Measurements from ENCODE around the gene ZNF839. TPM values are rescaled to one million over a fixed set of nuclear protein-coding genes. Genes with fewer than 3 reads are reported as not detected.

The ZNF839 gene
- total RNA-seq, 3 donors from 2014 or later, result 14.9 to 16.6 (median 15.5) TPM

GRCh38 chr14:102363182-102363943 lies 43.8 kb downstream of the ZNF839 start:
- ATAC-seq, result peak; percentile 5 to 7
- Mint-ChIP-seq H3K4me1 (ENCODE audit: low read depth) (peaks cover 36% of the 10 kb centered on the region), H3K4me3 (no peak overlapping the region), H3K9me3 (no peaks in the 10 kb centered on the region), H3K36me3 (ENCODE audit: insufficient read depth) (peaks cover 2% of the 10 kb centered on the region), H3K27me3 (ENCODE audit: low read depth) (no peaks in the 10 kb centered on the region)
- peak; percentile 18 for DNase-seq

- no peak for ATAC-seq
- Mint-ChIP-seq H3K4me3 (no peak overlapping the region), H3K9me3 (no peaks in the 10 kb centered on the region), H3K4me1 (ENCODE audit: low read depth) (peaks cover 28% of the 10 kb centered on the region), H3K27me3 (ENCODE audit: low read depth) (no peaks in the 10 kb centered on the region), H3K36me3 (ENCODE audit: insufficient read depth) (peaks cover 2% of the 10 kb centered on the region)
- DNase-seq, result no peak
Measured at GRCh38 chr14:102370305-102370809, 50.8 kb downstream of the ZNF839 start.

GRCh38 chr14:102371361-102371760 lies 51.8 kb downstream of the ZNF839 start:
- ATAC-seq, result no peak
- no peak for DNase-seq
- Mint-ChIP-seq H3K4me3 (no peak overlapping the region), H3K36me3 (ENCODE audit: insufficient read depth) (peaks cover 5% of the 10 kb centered on the region), H3K27me3 (ENCODE audit: low read depth) (no peaks in the 10 kb centered on the region), H3K4me1 (ENCODE audit: low read depth) (peaks cover 29% of the 10 kb centered on the region), H3K9me3 (no peaks in the 10 kb centered on the region)

GRCh38 chr14:102373110-102373509 lies 53.6 kb downstream of the ZNF839 start:
- H3K4me1 Mint-ChIP-seq (ENCODE audit: low read depth), result peaks cover 17% of the 10 kb centered on the region

GRCh38 chr14:102374264-102374663 lies 54.7 kb downstream of the ZNF839 start:
- ATAC-seq (no peak), DNase-seq (no peak)
- Mint-ChIP-seq H3K4me1 (ENCODE audit: low read depth) (peaks cover 13% of the 10 kb centered on the region), H3K4me3 (no peak overlapping the region), H3K36me3 (ENCODE audit: insufficient read depth) (peaks cover 23% of the 10 kb centered on the region), H3K9me3 (no peaks in the 10 kb centered on the region), H3K27me3 (ENCODE audit: low read depth) (no peaks in the 10 kb centered on the region)

More at GRCh38 chr14:102373110-102373509, 53.6 kb downstream of the ZNF839 start:
- DNase-seq, result no peak
- H3K36me3 Mint-ChIP-seq (ENCODE audit: insufficient read depth), result peaks cover 18% of the 10 kb centered on the region
- no peaks in the 10 kb centered on the region for H3K9me3 Mint-ChIP-seq
- no peak for ATAC-seq
- no peaks in the 10 kb centered on the region for H3K27me3 Mint-ChIP-seq (ENCODE audit: low read depth)
- H3K4me3 Mint-ChIP-seq, result no peak overlapping the region

- Mint-ChIP-seq H3K4me3 (no peak overlapping the region), H3K27me3 (ENCODE audit: low read depth) (no peaks in the 10 kb centered on the region), H3K4me1 (ENCODE audit: low read depth) (peaks cover 13% of the 10 kb centered on the region), H3K36me3 (ENCODE audit: insufficient read depth) (peaks cover 25% of the 10 kb centered on the region), H3K9me3 (no peaks in the 10 kb centered on the region)
- DNase-seq (no peak), ATAC-seq (peak; percentile 80 to 93)
Measured at GRCh38 chr14:102375119-102375518, 55.6 kb downstream of the ZNF839 start.

- Mint-ChIP-seq H3K4me1 (ENCODE audit: low read depth) (peaks cover 11% of the 10 kb centered on the region), H3K9me3 (no peaks in the 10 kb centered on the region), H3K36me3 (ENCODE audit: insufficient read depth) (peaks cover 27% of the 10 kb centered on the region), H3K27me3 (ENCODE audit: low read depth) (no peaks in the 10 kb centered on the region), H3K4me3 (no peak overlapping the region)
- no peak for DNase-seq
- ATAC-seq, result no peak
Measured at GRCh38 chr14:102377696-102378095, 58.1 kb downstream of the ZNF839 start.

GRCh38 chr14:102378830-102379229 lies 59.3 kb downstream of the ZNF839 start:
- no peak for ATAC-seq
- no peaks in the 10 kb centered on the region for H3K9me3 Mint-ChIP-seq
- H3K27me3 Mint-ChIP-seq (ENCODE audit: low read depth), result no peaks in the 10 kb centered on the region
- H3K36me3 Mint-ChIP-seq (ENCODE audit: insufficient read depth), result peaks cover 27% of the 10 kb centered on the region
- DNase-seq, result no peak
- no peak overlapping the region for H3K4me3 Mint-ChIP-seq
- H3K4me1 Mint-ChIP-seq (ENCODE audit: low read depth), result peaks cover 5% of the 10 kb centered on the region

GRCh38 chr14:102387086-102387485 lies 67.5 kb downstream of the ZNF839 start:
- H3K36me3 Mint-ChIP-seq (ENCODE audit: insufficient read depth), result peaks cover 9% of the 10 kb centered on the region
- ATAC-seq (no peak), DNase-seq (no peak)
- H3K4me1 Mint-ChIP-seq (ENCODE audit: low read depth), result no peaks in the 10 kb centered on the region
- no peaks in the 10 kb centered on the region for H3K27me3 Mint-ChIP-seq (ENCODE audit: low read depth)
- H3K4me3 Mint-ChIP-seq, result no peak overlapping the region
- H3K9me3 Mint-ChIP-seq, result peaks cover under 1% of the 10 kb centered on the region

- Mint-ChIP-seq H3K4me3 (no peak overlapping the region), H3K36me3 (ENCODE audit: insufficient read depth) (peaks cover 10% of the 10 kb centered on the region), H3K4me1 (ENCODE audit: low read depth) (peaks cover 2% of the 10 kb centered on the region), H3K27me3 (ENCODE audit: low read depth) (no peaks in the 10 kb centered on the region), H3K9me3 (peaks cover 4% of the 10 kb centered on the region)
- ATAC-seq (no peak), DNase-seq (no peak)
Measured at GRCh38 chr14:102389246-102389645, 69.7 kb downstream of the ZNF839 start.

- Mint-ChIP-seq H3K4me3 (no peak overlapping the region), H3K9me3 (peaks cover 4% of the 10 kb centered on the region), H3K36me3 (ENCODE audit: insufficient read depth) (peaks cover 10% of the 10 kb centered on the region), H3K4me1 (ENCODE audit: low read depth) (peaks cover 7% of the 10 kb centered on the region), H3K27me3 (ENCODE audit: low read depth) (no peaks in the 10 kb centered on the region)
- ATAC-seq (no peak), DNase-seq (no peak)
Measured at GRCh38 chr14:102390064-102390855, 70.7 kb downstream of the ZNF839 start.

Other genes starting within 250 kb of the ZNF839 start
- gene HSP90AA1, start 232.7 kb upstream of the ZNF839 start, total RNA-seq, result 1,000 to 10,000 TPM; 1,385 to 1,509 (median 1,444) TPM
- 10 to 100 TPM; 28.7 to 33.9 (median 29.9) TPM for gene WDR20, start 179.8 kb upstream of the ZNF839 start, total RNA-seq
- 1 to 10 TPM; 3.2 to 5.5 (median 4.4) TPM for gene MOK, start 14.6 kb upstream of the ZNF839 start, total RNA-seq
- 10 to 100 TPM; 57.7 to 63.9 (median 58.4) TPM for gene CINP, start 43.1 kb downstream of the ZNF839 start, total RNA-seq
- gene TECPR2, start 43.2 kb downstream of the ZNF839 start, total RNA-seq, result 1 to 10 TPM; 5.5 to 6.7 (median 5.6) TPM
- gene ANKRD9, start 190.0 kb downstream of the ZNF839 start, total RNA-seq, result 10 to 100 TPM in 1 of 3 donors, 1 to 10 TPM in 2; 6.7 to 11.0 (median 8.7) TPM

All from activated T-cell treated with anti-CD3 and anti-CD28 coated beads, Interleukin-2, amount 50 U/mL, for 4 hours (primary cell).